Hypothalamus (tissue), 51 donors: Measurements from ENCODE around the gene DMD.

Experiments used
- DNase-seq, 51 donors: peaks; one replicate each; lab custom pipeline; 2025; lab: John Stamatoyannopoulos, UW

DMD gene

DNA sequence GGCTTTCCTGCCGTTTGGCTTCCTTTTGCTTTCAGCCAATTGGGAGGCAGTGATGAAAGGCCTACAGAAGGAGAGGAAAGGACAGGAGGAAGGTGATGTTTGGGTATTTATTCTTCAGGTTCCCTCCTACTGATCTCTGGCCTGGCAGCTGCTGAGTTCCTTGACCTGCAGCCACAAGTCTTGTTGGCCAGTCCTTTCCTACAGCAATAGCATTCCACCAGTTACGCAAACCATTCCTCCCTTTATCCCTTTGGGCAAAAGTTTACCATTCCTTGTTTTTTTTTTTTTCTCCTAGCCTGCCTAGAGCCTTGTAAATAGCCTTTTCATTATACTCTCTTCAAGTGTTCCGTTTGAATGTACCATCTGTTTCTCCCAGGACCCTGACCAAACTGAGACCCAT lies 1941.4 kb downstream of the DMD start:
- no peak for DNase-seq

DNA sequence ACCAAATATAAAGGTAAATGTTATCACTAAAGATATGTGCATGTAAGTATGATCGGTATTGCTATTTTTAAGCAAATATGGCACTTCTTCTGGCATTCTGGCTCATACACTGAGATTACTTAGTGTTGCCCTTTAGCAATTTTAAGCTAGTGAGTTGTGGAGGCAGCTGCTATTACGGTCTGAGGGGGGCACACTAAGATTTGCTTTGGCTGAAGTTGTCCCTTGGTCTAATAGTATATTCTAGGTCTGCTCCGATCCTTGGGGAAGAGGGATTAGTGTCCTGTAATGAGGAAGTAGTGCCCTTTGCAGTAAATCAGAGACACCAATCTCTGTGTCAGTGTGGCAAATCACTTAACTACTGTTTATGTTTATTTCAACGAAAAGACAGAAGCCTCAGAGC lies 1943.0 kb downstream of the DMD start:
- DNase-seq: no peak

DNA sequence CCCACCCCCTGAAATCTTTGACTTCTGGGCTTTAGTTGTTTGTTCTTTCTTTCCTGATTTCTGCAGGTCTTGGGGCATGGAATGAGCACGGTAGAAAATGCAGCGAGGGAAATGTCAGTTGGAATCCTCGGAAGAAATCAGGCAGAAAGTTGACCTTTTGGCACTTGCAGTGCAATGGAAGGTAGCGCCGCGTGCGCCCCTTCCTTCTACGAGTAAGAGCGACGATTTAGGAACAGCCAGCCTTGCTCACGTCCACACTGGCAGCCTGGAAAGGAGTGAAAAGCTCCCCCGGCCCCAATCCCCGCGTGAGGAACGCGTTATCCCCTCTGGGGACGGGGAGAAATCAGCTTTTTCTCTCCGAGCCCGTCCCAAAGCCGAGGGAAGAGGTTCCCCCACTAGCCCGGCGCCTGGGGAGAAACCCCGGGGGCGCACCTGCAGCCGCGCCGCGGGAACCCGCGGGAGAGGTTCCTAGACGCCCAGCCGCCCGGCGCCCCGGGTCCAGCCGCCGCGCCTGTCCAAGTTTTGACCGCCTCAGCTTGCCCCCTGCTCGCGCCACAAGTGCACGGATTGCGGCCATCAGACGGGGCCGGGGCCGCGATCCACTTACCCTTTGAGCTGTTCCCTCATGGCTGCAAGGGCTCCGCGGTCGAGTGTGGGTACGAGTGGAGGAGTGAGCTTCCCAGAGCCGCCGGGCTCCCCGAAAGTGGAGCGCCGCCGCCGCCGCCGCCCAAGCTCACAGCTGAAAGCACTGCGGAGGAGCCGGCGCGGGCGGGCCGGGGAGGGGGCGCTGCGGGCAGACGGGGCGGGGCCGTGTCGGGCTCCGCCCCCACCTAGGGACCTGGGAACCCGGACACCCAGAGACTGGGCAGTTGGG lies 1944.9 kb downstream of the DMD start:
- peak in 39 of 51 donors; percentile 0 to 49 (median 13) for DNase-seq

DNA sequence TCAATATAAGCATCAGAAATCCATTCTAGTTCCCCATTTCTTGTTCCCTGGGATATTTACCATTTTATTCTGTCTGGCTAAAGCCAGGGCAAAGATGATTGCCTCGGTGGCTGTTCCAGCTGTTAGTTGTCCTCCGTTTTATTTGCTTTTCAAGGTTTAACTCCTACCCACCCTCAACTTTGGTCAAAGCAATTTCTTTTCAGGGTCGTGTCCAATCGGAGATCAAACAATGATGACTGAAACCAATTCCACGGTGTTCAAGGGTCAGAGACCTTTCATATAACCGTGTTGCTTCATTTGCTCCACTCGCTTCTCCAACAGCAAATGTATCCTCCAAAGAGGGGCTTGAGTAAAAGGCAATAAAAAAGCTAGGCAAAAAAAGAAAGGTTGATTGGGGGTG lies 1946.0 kb downstream of the DMD start:
- DNase-seq: no peak

DNA sequence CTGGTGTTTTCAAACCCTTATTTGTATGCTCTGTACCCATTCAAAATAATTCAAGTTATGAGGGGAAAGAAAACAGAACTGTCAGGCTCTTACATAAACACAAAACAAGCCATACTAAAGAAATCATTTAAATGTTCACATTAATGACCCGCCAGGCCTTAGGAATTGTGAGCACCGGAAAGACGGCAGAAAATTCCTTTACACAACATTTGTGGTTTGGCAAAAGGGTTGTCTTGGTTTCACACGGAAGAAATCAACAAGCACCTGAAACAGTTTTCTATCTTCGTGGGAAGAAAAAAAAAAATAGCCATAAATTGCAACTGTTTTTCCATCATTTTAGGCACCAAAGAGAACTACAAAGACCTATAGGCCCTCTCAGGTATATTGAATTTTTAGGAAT lies 1951.0 kb downstream of the DMD start:
- DNase-seq: no peak

DNA sequence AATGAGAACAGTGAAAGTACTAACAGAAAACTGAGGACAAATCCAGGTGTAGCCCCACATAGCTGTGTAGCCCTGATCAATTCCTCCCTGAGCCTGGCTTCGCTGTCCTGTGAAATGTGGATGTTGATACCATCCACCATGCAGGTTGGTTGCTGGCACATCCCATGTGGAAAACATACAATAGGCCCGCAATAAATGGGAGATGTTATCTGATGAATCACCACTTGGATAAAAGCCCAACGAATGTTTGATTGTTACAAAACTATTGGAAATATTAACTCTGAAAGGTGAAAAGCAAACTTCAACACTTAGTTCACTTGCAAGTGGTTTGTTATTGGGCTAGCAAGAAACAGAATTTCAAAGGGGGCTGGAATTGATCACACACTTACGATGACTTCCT lies 1953.2 kb downstream of the DMD start:
- DNase-seq: no peak

DNA sequence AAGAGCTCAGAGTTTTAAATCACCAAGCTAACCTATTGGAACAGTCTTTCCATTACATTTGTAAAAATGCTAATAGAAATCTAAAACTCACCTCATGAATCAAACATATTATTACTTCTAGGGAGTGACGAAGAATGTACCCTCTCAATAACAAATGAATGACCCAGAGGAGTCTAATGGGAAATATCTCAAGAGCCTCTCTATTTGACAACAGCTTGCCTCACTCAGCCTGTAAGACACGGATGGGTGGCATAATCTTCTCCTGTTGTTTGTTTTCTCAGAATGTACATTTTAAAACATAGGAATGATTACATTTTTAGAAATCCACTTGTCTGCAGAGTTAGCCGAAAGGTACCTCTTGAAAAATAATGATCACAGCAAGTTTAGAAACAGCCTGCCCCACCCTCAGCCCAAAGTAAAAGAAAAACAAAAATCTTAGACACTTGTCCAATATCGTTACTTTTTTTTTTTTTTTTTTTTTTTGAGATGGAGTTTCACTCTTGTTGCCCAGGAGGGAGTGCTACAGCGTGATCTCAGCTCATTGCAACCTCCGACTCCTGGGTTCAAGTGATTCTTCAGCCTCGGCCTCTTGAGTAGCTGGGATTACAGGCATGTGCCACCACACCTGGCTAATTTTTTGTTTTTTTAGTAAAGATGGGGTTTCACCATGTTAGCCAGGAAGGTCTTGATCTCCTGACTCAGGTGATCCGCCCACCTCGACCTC lies 1955.9 kb downstream of the DMD start:
- no peak for DNase-seq

DNA sequence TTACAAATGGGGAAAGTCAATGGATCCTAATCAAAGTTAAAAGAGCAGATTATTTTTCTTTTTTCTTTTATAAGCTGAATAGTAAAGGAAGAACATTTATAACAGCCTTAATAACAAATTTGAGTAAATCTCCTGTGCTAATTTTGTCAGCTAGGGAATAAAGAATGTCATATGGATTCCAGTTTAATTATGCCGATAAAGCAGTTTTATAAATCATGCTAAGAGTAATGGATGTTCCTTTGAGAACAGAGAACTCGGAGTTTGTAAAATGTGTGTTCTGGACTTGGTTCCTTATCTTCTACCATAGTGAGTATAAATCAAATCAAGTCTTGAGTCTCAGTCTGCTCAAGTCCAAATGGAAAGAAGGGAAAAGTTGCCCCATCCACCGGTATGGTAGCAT lies 1959.2 kb downstream of the DMD start:
- DNase-seq: no peak

DNA sequence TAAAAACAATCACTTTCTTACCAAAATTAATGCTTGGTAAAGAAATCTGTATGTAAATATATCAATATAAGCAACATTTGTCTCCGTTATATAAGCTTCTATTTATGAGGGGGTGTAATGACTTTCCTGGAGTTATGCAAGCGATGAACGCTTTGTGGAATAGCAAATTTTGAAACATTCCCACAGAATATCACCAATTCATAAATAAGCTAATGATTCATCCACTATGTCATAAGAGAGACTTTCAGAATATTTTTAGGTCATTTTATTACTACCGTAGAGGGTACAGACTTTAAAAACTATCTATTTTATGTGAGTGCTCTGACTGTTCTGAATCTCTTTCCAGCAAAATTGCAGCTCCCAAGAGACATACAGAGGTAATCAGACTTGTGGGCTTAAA lies 1960.0 kb downstream of the DMD start:
- no peak for DNase-seq

DNA sequence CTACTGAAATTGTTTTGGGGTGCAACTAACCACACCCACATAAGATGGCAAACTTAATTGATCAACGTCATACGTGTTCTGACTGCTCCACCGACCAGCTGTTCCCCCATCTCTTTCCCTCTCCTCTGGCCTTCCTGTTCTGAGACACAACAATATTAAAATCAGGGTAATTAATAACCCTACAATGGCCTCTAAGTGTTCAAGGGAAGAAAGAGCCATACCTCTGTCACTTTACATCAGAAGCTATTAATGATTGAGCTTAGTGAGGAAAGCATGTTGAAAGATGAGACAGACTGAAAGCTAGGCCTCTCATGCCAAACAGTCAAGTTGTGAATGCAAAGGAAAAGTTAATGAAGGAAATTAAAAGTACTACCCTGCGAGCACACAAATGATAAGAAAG lies 1965.6 kb downstream of the DMD start:
- DNase-seq: no peak

DNA sequence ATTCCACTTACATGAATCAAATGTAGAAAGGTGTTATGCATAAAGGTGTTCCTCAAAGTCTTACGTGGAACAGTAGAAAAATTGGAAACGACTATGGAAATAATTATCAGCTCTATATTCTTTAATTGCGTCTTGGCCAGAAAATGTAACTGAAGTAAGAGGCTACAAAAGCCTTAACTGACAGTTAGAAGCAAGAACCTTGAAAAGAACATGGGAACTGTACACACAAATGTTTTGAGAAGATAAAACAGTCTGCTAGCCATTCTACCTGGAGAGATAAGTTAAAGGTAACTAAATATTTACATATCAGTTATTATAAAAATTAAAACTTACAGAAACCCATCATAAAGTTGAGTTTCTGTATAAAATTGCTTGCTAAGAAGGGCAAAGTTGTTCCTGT lies 1967.5 kb downstream of the DMD start:
- no peak for DNase-seq

DNA sequence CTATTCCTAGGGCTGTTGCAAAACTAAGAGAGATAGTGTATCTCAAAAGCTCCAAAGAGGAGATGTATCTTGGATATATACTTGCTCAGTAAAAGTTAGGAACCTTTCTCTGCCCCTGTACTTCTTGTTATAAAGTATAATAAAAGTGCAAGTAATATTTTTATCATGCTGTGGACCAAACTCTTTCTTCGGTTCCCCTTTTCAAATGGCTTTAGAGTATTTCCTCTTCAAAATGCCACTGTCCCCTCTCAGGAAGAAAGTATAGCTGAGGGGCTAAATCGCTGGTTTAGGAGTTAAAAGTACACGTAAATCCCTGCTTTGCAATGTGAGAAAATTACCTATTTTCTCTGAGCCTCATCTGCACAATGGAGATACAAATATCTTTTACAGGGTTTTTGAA lies 1970.4 kb downstream of the DMD start:
- DNase-seq: no peak

DNA sequence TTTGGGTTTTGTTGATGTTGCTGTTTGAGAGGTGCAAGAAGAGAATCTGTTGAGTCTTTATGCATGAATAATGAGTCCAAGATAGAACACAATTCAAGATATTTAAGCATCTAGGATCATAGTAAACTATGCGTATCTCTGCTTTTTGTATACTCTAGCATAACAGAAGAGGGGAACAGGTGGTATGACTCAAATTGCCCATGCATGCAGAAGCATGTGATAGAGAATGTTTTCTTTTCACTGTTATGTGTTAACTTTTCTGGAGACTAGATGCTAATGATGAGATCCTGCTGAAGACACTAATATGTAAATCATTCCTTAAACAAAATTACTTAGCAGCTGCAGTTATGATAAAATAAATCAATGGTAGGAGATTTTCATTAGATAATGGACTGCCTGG lies 1974.2 kb downstream of the DMD start:
- DNase-seq: no peak

DNA sequence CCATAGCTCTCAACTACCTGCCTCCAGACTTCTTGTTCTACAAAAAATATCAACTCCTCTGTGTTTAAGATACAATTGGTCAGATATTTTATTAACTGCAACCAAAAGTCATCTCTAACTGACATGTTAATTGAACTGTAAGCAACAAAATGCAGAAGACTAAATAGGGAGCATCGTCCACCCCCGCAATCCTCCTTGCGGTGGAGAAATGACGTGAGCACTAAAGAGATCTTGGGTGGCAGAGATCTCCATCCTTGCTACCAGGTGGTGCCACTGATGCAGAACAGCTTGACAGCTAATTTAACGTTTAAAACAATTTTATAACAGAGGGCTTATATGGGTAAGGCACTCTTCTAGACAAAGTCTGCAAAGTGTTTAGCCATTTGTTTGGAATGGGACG lies 1975.1 kb downstream of the DMD start:
- no peak for DNase-seq

DNA sequence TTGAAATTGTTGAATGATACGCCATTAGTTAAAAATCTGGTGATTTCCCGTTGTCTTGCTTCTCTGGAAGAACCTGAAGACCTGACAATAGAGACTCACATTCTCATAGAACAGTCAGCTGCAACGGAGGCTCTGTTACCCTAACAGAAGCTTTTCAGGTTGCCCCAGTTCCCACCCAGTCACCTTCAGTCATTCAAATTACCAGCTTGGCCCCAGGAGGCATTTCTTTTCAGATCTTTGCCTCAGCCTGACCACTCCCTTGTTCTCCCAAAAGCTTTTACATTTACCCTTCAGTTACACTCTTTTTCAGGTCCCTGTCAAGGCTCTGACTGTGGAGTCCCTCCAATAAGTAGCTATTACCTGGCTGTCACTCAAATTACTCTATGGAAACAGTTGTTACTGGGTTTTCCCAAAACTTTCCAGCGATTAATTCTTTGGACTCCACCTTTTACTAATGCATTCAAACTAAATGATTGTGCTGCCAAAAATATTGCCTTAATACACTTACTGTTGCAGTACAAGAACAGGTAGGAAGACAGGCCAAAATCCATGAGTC lies 1977.3 kb downstream of the DMD start:
- DNase-seq: no peak

DNA sequence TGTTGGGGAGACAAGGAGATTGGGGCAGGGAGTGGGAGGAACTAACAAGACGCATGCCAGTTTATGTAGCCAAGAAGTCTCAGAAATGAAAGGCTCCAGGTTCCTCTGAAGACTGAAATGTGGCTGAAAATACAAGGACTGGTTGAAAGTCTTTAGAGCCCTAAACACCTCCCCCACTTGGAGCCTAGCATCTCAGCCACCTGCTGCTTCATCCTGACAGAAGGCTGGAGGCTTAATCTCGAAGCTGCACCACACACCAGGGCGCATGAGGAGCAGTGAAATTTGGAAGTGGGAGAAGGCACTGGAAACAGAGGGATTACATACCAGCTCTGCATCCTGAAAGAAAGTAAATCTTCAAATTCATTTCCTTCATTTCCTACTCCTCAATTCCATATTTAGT lies 1978.8 kb downstream of the DMD start:
- DNase-seq: no peak

DNA sequence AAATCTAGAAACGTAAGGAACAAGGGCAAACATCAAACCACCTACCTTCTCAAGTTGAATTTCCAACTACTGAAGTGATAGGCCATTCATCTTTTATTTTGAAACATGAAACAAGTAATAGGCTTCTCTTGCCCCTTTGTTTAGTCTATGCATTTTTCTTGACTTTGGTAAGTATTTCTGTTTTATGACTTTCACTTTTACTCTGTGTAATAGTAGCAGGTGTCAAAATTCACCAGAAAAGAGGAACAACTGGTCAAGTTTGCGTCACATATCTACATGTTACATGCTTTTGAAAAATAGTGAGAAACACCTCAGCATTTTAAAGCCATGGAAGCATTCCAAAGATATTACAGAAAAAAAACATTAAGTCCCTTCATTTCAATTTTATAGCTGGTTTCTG lies 1982.4 kb downstream of the DMD start:
- no peak for DNase-seq

DNA sequence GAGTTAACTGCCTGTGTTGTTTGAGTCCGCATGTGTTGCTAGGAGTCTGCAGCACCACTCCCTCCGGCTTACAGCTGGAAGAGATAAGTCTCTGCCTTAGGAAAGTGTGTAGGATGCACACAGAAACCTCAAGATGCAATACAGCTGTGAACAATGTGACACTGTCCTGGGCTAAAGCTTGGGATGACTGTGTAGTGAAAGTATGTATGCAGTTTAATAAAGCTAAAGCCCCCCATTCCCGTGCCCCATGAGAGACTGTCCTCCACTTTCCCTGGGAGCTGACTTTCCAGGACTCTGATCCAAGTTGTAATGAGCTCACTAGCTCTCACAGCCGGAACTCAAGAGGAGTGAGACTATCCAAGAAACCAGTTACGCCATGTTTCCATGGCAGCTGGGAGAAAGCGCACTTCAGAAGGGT lies 1982.9 kb downstream of the DMD start:
- DNase-seq: peak in 4 of 51 donors; percentile 1 to 2 (median 2)

DNA sequence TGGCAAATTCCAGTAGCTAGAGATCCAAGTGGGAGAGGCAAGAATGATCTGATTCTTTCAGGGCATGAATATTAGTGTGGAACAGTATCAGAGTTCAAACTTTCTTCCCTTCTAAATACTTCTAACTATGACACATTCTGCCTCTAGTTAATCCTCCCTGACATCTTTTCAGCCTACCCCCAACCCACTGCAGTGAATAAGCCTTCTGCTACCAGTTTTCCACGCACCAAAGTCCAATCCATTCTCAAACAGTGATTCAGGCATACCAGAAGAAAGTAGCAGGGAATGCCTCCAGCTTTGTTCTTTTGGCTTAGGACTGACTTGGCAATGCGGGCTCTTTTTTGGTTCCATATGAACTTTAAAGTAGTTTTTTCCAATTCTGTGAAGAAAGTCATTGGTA lies 1984.1 kb downstream of the DMD start:
- DNase-seq: no peak

DNA sequence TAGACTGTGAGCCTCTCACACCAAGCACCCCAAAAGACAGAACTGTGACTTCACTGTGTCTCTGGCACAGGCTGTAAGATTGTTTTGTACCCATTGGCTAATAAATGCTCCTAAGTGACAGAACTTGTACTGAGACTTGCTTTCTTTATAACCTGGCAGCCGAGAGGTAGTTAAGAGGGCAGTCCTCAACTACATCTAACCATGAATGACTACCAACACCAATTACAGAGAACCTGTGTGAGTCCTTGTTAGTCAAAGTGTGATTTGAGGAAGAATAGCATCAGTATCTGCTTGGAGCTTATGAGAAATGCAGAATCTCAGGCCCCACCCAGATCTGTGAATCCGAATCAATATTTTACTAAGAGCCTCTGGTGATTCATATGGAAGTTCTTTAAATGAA lies 1985.5 kb downstream of the DMD start:
- DNase-seq: no peak

DNA sequence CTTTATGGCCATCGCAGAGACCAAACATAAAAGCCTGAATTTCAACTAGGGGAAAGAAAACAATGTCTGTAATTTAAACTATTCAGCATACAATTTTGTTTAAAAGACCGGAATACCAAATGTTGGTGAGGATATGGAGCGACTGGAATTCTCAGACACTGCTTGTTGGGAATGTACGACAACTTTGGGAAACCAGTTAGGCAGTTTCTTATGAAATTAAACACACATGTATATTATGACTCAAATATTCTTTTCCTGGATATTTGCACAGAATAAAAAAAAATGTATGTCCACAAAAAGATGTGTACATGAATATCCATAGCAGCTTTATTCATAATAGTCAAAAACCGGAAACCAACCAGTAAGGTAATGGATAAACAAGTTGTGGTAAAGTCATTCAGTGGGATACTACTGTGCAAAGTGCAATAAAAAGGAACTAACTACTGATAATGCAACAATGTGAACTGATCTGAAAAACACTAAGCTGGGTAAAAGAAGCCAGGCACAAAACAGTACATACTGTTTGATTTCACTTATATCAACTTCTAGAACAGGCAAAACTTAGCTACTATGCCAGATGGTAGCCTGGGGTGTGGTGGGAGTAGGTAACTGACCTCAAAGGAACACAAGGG lies 1986.9 kb downstream of the DMD start:
- DNase-seq: no peak
